GM18508 (cell line): ENCODE results near the gene TMEM175.
"Not testable (repeated sequence)": the region's sequence is repeated elsewhere in the genome, so short reads cannot be mapped to it uniquely, and the experiment has no call there.

Experiments
- ATAC-seq: cut with Tn5 transposase; IDR thresholded peaks from one replicate; pipeline ENCODE4 v1.9.1; 2021; ENCODE audit warnings: moderate number of reproducible peaks; ENCODE audit not compliant: insufficient read depth, unreplicated experiment

Gene TMEM175

GRCh38 chr4:967113-968104 lies 35.1 kb downstream of the TMEM175 start:
- no peak for ATAC-seq

GRCh38 chr4:968221-968620 lies 36.0 kb downstream of the TMEM175 start:
- ATAC-seq, result no peak

GRCh38 chr4:968621-969394 lies 36.5 kb downstream of the TMEM175 start:
- ATAC-seq, result no peak

GRCh38 chr4:970046-970745 lies 37.9 kb downstream of the TMEM175 start:
- ATAC-seq, result no peak

- ATAC-seq, result no peak
Observed at GRCh38 chr4:970854-971520, 38.7 kb downstream of the TMEM175 start.

GRCh38 chr4:971666-972500 lies 39.6 kb downstream of the TMEM175 start:
- no peak for ATAC-seq

GRCh38 chr4:972651-973424 lies 40.6 kb downstream of the TMEM175 start:
- no peak for ATAC-seq

- no peak for ATAC-seq
Observed at GRCh38 chr4:973431-974397, 41.5 kb downstream of the TMEM175 start, which contains the start of gene DGKQ. DGKQ (minus strand) TSS chr4:973569; CDS start chr4:973482, 87 bp downstream.

GRCh38 chr4:974668-975067 lies 42.4 kb downstream of the TMEM175 start:
- ATAC-seq, result no peak

- not testable (repeated sequence) for ATAC-seq
Observed at GRCh38 chr4:976016-976415, 43.8 kb downstream of the TMEM175 start.

GRCh38 chr4:978957-979701 lies 46.9 kb downstream of the TMEM175 start:
- ATAC-seq, result no peak

GRCh38 chr4:982291-982690 lies 50.0 kb downstream of the TMEM175 start:
- no peak for ATAC-seq

GRCh38 chr4:982814-983213 lies 50.6 kb downstream of the TMEM175 start:
- no peak for ATAC-seq

GRCh38 chr4:984336-985054 lies 52.2 kb downstream of the TMEM175 start:
- no peak for ATAC-seq

- no peak for ATAC-seq
Observed at GRCh38 chr4:985123-985830, 53.0 kb downstream of the TMEM175 start.
